Upper lobe of left lung (tissue), 4 donors: ENCODE results near the gene CCDC158.

Experiments
- POLR2A ChIP-seq, 4 donors: fragments of 450-650 bp; IDR thresholded peaks; one replicate each; pipeline ENCODE4 v1.5.1; 2016 to 2017; ENCODE audit warnings: antibody characterized with exemption in 4 of 4, mild to moderate bottlenecking in 2 of 4
- TF ChIP-seq, protein P1 (sequence below), 6 experiments: fragments of 450-650 bp in 4 of 6; fragments of 200-600 bp in 2 of 6; sonication (generic) in 2 of 6; IDR thresholded peaks; one replicate each; pipeline ENCODE4 v1.5.1; 2016 to 2019; ENCODE audit warnings: antibody characterized with exemption in 6 of 6

DNA sequence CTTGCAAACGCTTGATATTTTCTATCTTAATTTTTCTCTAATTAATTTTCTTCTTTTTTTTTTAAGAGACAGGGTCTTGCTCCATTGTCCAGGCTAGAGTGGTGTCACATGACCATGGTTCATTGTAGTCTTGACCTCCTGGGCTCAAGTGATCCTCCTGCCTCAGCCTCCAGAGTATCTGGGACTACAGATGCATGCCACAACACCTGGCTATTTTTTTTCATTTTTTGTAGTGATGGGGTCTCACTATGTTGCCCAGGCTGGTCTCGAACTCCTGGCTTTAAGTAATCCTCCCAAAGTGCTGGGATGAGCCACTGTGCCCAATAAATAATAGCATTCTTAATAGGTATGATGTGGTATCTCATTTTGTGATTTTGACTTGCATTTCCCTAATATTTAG, 32.3 kb upstream of the CCDC158 start:
- TF ChIP-seq, protein P1, sequence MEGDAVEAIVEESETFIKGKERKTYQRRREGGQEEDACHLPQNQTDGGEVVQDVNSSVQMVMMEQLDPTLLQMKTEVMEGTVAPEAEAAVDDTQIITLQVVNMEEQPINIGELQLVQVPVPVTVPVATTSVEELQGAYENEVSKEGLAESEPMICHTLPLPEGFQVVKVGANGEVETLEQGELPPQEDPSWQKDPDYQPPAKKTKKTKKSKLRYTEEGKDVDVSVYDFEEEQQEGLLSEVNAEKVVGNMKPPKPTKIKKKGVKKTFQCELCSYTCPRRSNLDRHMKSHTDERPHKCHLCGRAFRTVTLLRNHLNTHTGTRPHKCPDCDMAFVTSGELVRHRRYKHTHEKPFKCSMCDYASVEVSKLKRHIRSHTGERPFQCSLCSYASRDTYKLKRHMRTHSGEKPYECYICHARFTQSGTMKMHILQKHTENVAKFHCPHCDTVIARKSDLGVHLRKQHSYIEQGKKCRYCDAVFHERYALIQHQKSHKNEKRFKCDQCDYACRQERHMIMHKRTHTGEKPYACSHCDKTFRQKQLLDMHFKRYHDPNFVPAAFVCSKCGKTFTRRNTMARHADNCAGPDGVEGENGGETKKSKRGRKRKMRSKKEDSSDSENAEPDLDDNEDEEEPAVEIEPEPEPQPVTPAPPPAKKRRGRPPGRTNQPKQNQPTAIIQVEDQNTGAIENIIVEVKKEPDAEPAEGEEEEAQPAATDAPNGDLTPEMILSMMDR (IDR thresholded peaks at IDR 0.05) = no peak
- TF ChIP-seq POLR2A (IDR thresholded peaks at IDR 0.05) = no peak
